Vagina (tissue), 2 donors: ENCODE measurements around the gene PGM1. TPM values are rescaled to one million over a fixed set of nuclear protein-coding genes. Genes with fewer than 3 reads are reported as not detected.

Experiments
- DNase-seq, 2 donors: peaks; one replicate each; pipeline ENCODE4 v3.0.0-alpha.2; 2017; ENCODE audit errors: extremely low spot score in 2 of 2
- H3K27ac ChIP-seq: fragments of 200-600 bp; sonication (generic); one replicate; pipeline ENCODE4 v1.5.1; 2019
- H3K27me3 ChIP-seq: fragments of 200-600 bp; sonication (generic); one replicate; pipeline ENCODE4 v1.5.1; 2019
- H3K36me3 ChIP-seq, 2 donors: fragments of 200-600 bp; sonication (generic); one replicate each; pipeline ENCODE4 v1.5.1; 2017 to 2019
- H3K4me1 ChIP-seq: fragments of 200-600 bp; sonication (generic); one replicate; pipeline ENCODE4 v1.5.1; 2019
- H3K4me3 ChIP-seq, 2 donors: fragments of 200-600 bp; sonication (generic); 1 replicate in 1 of 2; 2 replicates in 1 of 2; pipeline ENCODE4 v1.5.1; 2016 to 2019
- H3K9me3 ChIP-seq: fragments of 200-600 bp; sonication (generic); one replicate; pipeline ENCODE4 v1.5.1; 2019
- CTCF ChIP-seq, 3 experiments: fragments of 450-650 bp in 2 of 3; fragments of 200-600 bp in 1 of 3; sonication (generic) in 1 of 3; IDR thresholded peaks; one replicate each; pipeline ENCODE4 v1.5.1; 2017 to 2019; ENCODE audit warnings: antibody characterized with exemption in 3 of 3, mild to moderate bottlenecking in 2 of 3, moderate library complexity in 2 of 3
- POLR2A ChIP-seq, 2 donors: fragments of 450-650 bp; IDR thresholded peaks; one replicate each; pipeline ENCODE4 v1.6.1; 2017; ENCODE audit warnings: antibody characterized with exemption in 2 of 2, mild to moderate bottlenecking in 2 of 2, moderate library complexity in 2 of 2
- POLR2AphosphoS5 ChIP-seq, 2 donors: sonication (generic); formaldehyde crosslinking; IDR thresholded peaks; one replicate each; pipeline ENCODE4 v1.9.0; 2017; ENCODE audit warnings: antibody characterized with exemption in 2 of 2, mild to moderate bottlenecking in 2 of 2, low read depth in 1 of 2; ENCODE audit not compliant: insufficient read depth in 1 of 2
- intact Hi-C: fragments of 100-400 bp; cut with DNase I; formaldehyde crosslinking; loops from one replicate; pipeline ENCODE4 v1.15.1; 2023
- total RNA-seq: library from RNA; depleted of rRNA; stranded (reverse); fragments of >200 nt; gene quantifications from one replicate; pipeline ENCODE4 v1.2.3, GENCODE V29; 2016

PGM1 gene
- total RNA-seq, 1 donor from 2014 or later, result 46.4 TPM

- Histone ChIP-seq H3K4me3 (no peak overlapping the region), H3K27me3 (no peaks in the 10 kb centered on the region), H3K9me3 (no peaks in the 10 kb centered on the region), H3K36me3 (no peaks in the 10 kb centered on the region), H3K27ac (no peak overlapping the region), H3K4me1 (no peaks in the 10 kb centered on the region)
- no peak for DNase-seq
- intact Hi-C loops, result no loop called here
- TF ChIP-seq CTCF (IDR thresholded peaks at IDR 0.05) (no peak), POLR2A (IDR thresholded peaks at IDR 0.05) (no peak), POLR2AphosphoS5 (IDR thresholded peaks at IDR 0.05; ENCODE audit: insufficient read depth in 1 of 2, low read depth in 1 of 2) (no peak)
These were observed 7.8 kb downstream of the PGM1 start for GRCh38 chr1:63601061-63601460.

GRCh38 chr1:63601463-63601862, 8.3 kb downstream of the PGM1 start:
- Histone ChIP-seq H3K4me1 (no peaks in the 10 kb centered on the region), H3K27ac (no peak overlapping the region), H3K9me3 (no peaks in the 10 kb centered on the region), H3K27me3 (no peaks in the 10 kb centered on the region), H3K4me3 (no peak overlapping the region), H3K36me3 (no peaks in the 10 kb centered on the region)
- no peak for DNase-seq
- TF ChIP-seq POLR2AphosphoS5 (IDR thresholded peaks at IDR 0.05; ENCODE audit: insufficient read depth in 1 of 2, low read depth in 1 of 2), result no peak
- no peak for TF ChIP-seq POLR2A (IDR thresholded peaks at IDR 0.05)
- TF ChIP-seq CTCF (IDR thresholded peaks at IDR 0.05), result no peak
- intact Hi-C loops, result no loop called here

- H3K36me3 ChIP-seq, result no peaks in the 10 kb centered on the region
- H3K4me3 ChIP-seq, result no peak overlapping the region
- TF ChIP-seq CTCF (IDR thresholded peaks at IDR 0.05) (no peak), POLR2AphosphoS5 (IDR thresholded peaks at IDR 0.05; ENCODE audit: insufficient read depth in 1 of 2, low read depth in 1 of 2) (no peak), POLR2A (IDR thresholded peaks at IDR 0.05) (no peak)
- intact Hi-C loops, result no loop called here
- no peaks in the 10 kb centered on the region for H3K27me3 ChIP-seq
- DNase-seq, result no peak
- H3K4me1 ChIP-seq, result no peaks in the 10 kb centered on the region
- no peak overlapping the region for H3K27ac ChIP-seq
- no peaks in the 10 kb centered on the region for H3K9me3 ChIP-seq
These were observed 8.7 kb downstream of the PGM1 start for GRCh38 chr1:63601912-63602311.

GRCh38 chr1:63602629-63603028, 9.4 kb downstream of the PGM1 start:
- TF ChIP-seq POLR2A (IDR thresholded peaks at IDR 0.05), result no peak
- no peak for TF ChIP-seq POLR2AphosphoS5 (IDR thresholded peaks at IDR 0.05; ENCODE audit: insufficient read depth in 1 of 2, low read depth in 1 of 2)
- Histone ChIP-seq H3K4me3 (no peak overlapping the region), H3K36me3 (no peaks in the 10 kb centered on the region), H3K27ac (no peak overlapping the region), H3K27me3 (no peaks in the 10 kb centered on the region), H3K9me3 (no peaks in the 10 kb centered on the region), H3K4me1 (no peaks in the 10 kb centered on the region)
- DNase-seq, result no peak
- intact Hi-C loops, result no loop called here

GRCh38 chr1:63603810-63604209, 10.6 kb downstream of the PGM1 start:
- intact Hi-C loops, result no loop called here

More at GRCh38 chr1:63603810-63604209, 10.6 kb downstream of the PGM1 start:
- H3K27ac ChIP-seq, result no peak overlapping the region
- no peaks in the 10 kb centered on the region for H3K27me3 ChIP-seq
- no peak for TF ChIP-seq CTCF (IDR thresholded peaks at IDR 0.05)
- H3K4me1 ChIP-seq, result no peaks in the 10 kb centered on the region
- H3K4me3 ChIP-seq, result no peak overlapping the region
- no peaks in the 10 kb centered on the region for H3K9me3 ChIP-seq
- no peaks in the 10 kb centered on the region for H3K36me3 ChIP-seq
- DNase-seq, result no peak
